ENCODE data around the gene GJC3.

DNA sequence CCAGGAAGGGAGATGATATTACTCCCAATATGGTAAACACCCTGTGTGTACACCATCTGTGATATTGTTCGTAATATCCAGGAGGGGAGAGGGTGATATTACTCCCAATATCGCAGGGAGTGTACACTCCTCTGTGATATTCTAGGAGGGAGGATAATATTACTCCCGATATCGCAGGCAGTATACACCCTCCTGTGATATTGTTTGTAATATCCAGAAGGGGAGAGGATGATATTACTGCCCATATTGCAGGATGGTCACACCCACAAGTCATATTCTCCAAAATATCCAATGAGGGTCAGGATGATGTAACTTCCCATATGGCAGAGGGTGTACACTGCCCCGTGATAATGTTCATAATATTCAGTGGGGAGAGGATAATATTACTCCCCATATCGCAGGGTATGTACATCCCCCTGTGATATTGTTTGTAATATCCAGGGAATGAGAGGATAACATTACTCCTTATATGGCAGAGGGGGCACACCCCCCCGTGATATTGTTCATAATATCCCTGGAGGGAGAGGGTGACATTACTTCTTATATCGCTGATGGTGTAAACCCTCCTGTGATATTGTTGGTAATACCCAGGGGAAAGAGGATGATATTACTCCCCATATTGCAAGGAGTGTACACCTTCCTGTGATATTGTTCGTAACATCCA, 29.3 kb upstream of the GJC3 start:
- TF ChIP-seq, protein P1, sequence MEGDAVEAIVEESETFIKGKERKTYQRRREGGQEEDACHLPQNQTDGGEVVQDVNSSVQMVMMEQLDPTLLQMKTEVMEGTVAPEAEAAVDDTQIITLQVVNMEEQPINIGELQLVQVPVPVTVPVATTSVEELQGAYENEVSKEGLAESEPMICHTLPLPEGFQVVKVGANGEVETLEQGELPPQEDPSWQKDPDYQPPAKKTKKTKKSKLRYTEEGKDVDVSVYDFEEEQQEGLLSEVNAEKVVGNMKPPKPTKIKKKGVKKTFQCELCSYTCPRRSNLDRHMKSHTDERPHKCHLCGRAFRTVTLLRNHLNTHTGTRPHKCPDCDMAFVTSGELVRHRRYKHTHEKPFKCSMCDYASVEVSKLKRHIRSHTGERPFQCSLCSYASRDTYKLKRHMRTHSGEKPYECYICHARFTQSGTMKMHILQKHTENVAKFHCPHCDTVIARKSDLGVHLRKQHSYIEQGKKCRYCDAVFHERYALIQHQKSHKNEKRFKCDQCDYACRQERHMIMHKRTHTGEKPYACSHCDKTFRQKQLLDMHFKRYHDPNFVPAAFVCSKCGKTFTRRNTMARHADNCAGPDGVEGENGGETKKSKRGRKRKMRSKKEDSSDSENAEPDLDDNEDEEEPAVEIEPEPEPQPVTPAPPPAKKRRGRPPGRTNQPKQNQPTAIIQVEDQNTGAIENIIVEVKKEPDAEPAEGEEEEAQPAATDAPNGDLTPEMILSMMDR (IDR thresholded peaks at IDR 0.05; ENCODE audit: low read depth, low read length, poor library complexity, severe bottlenecking): no peak
- TF ChIP-seq EZH2phosphoT487 (IDR thresholded peaks at IDR 0.05; ENCODE audit: borderline replicate concordance, low read length): no peak

All from DOHH2 (cell line).